Osteoblast (primary cell): ENCODE measurements around the gene GAMT. TPM values are rescaled to one million over a fixed set of nuclear protein-coding genes. Genes with fewer than 3 reads are reported as not detected.

Experiments
- DNase-seq: peaks from one replicate; pipeline ENCODE4 v3.0.0; 2011; ENCODE audit warnings: low spot score, mixed read lengths; ENCODE audit not compliant: insufficient read length; ENCODE audit errors: missing footprints
- H2AFZ ChIP-seq: 2 replicates; pipeline ENCODE4 v1.6.0; 2011; ENCODE audit warnings: mild to moderate bottlenecking, low read length
- H3K27ac ChIP-seq: 2 replicates; pipeline ENCODE4 v1.5.1; 2011; ENCODE audit warnings: mild to moderate bottlenecking, low read depth, low read length, moderate library complexity
- H3K27me3 ChIP-seq: 2 replicates; pipeline ENCODE4 v1.6.0; 2012; ENCODE audit warnings: mild to moderate bottlenecking, control low read depth, inconsistent platforms, low read length, moderate library complexity; ENCODE audit not compliant: insufficient read depth
- H3K36me3 ChIP-seq: 2 replicates; pipeline ENCODE4 v1.5.1; 2011; ENCODE audit warnings: mild to moderate bottlenecking, low read length, control low read depth, moderate library complexity; ENCODE audit not compliant: insufficient read depth
- H3K4me1 ChIP-seq: 2 replicates; pipeline ENCODE4 v1.5.1; 2011; ENCODE audit warnings: mild to moderate bottlenecking, low read length, control low read depth, moderate library complexity; ENCODE audit not compliant: insufficient read depth
- H3K4me2 ChIP-seq: 2 replicates; pipeline ENCODE4 v1.6.0; 2011; ENCODE audit warnings: mild to moderate bottlenecking, low read length; ENCODE audit not compliant: insufficient read depth
- H3K4me3 ChIP-seq: fragments of 200-600 bp; sonication (generic); 3 replicates; pipeline ENCODE4 v1.5.1; 2012; ENCODE audit warnings: mild to moderate bottlenecking, low read length, inconsistent platforms; ENCODE audit not compliant: insufficient read depth
- H3K79me2 ChIP-seq: 2 replicates; pipeline ENCODE4 v1.6.0; 2012; ENCODE audit warnings: mild to moderate bottlenecking, low read length, control low read depth, inconsistent platforms; ENCODE audit not compliant: insufficient read depth
- H3K9me3 ChIP-seq: 2 replicates; pipeline ENCODE4 v1.5.1; 2011; ENCODE audit warnings: low read depth, low read length, control low read depth
- H4K20me1 ChIP-seq: 2 replicates; pipeline ENCODE4 v1.6.0; 2012; ENCODE audit warnings: mild to moderate bottlenecking, low read length, control low read depth; ENCODE audit not compliant: insufficient read depth
- CTCF ChIP-seq: IDR thresholded peaks from 2 replicates; pipeline ENCODE4 v1.5.1; 2011; ENCODE audit warnings: mild to moderate bottlenecking, low read depth, low read length, moderate library complexity; ENCODE audit errors: extremely low read depth
- total RNA-seq: library from RNA; depleted of rRNA; stranded (reverse); fragments of >200 nt; gene quantifications from 2 replicates; pipeline ENCODE4 v1.2.3, GENCODE V29; 2012

Gene GAMT
- total RNA-seq, 1 donor: 25.0 TPM

DNA sequence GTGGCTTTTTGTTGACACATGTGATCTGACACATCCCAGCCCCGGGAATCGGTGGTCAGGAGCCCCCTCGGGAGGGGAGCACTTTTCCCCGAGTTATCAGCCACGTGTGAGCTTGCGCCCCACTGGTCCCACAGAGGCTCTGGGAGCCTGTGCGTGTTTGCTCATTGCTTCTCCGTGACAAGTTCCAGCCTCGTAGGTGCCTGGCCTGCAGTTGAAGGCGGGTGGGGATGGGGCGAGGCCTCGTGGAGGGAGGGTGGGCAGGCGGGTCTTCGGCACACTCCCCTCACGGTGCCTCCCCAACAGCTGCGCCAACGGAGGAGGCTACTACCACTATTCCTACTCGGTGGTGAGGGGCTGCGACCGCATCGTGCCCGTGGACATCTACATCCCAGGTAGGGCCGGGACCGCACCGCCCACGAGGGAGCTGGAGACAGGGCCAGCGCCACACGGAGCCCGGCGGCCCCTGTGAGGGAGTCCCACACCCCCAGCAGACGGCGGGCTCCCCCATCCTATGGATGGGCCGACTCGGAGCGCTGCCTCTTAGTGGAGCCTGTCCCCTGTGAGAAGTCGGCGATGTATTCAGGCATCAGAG, 8.3 kb downstream of the GAMT start:
- no peak for DNase-seq
- H3K4me1 ChIP-seq: no peaks in the 10 kb centered on the region
- peaks cover 23% of the 10 kb centered on the region for H3K36me3 ChIP-seq
- H3K4me3 ChIP-seq: no peak overlapping the region
- H4K20me1 ChIP-seq: peaks cover 9% of the 10 kb centered on the region
- no peak overlapping the region for H3K4me2 ChIP-seq
- no peaks in the 10 kb centered on the region for H3K27me3 ChIP-seq
- TF ChIP-seq CTCF: no peak
- H3K9me3 ChIP-seq: no peaks in the 10 kb centered on the region
- H3K79me2 ChIP-seq: peaks cover 7% of the 10 kb centered on the region
- no peak overlapping the region for H2AFZ ChIP-seq
- no peak overlapping the region for H3K27ac ChIP-seq

GRCh38 chr19:1392407-1392806, 8.9 kb downstream of the GAMT start:
- no peak for TF ChIP-seq CTCF
- no peak for DNase-seq
- H3K27me3 ChIP-seq: no peaks in the 10 kb centered on the region
- no peak overlapping the region for H3K27ac ChIP-seq
- H2AFZ ChIP-seq: no peak overlapping the region
- H3K36me3 ChIP-seq: peaks cover 23% of the 10 kb centered on the region
- H3K79me2 ChIP-seq: peaks cover 9% of the 10 kb centered on the region
- H3K4me1 ChIP-seq: no peaks in the 10 kb centered on the region
- H4K20me1 ChIP-seq: peaks cover 9% of the 10 kb centered on the region
- no peak overlapping the region for H3K4me3 ChIP-seq
- no peak overlapping the region for H3K4me2 ChIP-seq
- H3K9me3 ChIP-seq: no peaks in the 10 kb centered on the region

DNA sequence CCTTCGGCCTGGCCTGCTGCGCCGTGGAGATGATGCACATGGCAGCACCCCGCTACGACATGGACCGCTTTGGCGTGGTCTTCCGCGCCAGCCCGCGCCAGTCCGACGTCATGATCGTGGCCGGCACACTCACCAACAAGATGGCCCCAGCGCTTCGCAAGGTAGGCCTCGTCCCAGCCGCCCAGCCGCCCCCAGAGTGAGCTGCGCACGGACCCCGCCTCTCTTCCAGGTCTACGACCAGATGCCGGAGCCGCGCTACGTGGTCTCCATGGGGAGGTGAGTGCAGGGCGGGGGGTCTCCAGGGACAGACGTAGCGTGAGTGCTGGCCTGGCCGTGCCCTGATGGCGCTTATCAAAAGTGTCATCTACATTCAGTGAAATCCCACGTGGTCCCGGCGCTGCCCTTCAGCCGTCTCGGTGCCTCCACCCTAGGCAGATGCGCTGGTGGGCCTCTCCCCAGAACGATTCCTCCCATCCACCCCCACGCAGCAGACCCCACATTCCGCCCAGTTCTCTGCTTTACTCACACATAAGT, 10.4 kb downstream of the GAMT start:
- DNase-seq: peak; percentile 19
- no peaks in the 10 kb centered on the region for H3K9me3 ChIP-seq
- no peaks in the 10 kb centered on the region for H3K27me3 ChIP-seq
- no peak overlapping the region for H2AFZ ChIP-seq
- H3K4me2 ChIP-seq: no peak overlapping the region
- H4K20me1 ChIP-seq: peaks cover 9% of the 10 kb centered on the region
- peaks cover 19% of the 10 kb centered on the region for H3K79me2 ChIP-seq
- H3K4me1 ChIP-seq: no peaks in the 10 kb centered on the region
- H3K4me3 ChIP-seq: no peak overlapping the region
- TF ChIP-seq CTCF: no peak
- H3K36me3 ChIP-seq: peaks cover 23% of the 10 kb centered on the region
- H3K27ac ChIP-seq: no peak overlapping the region

DNA sequence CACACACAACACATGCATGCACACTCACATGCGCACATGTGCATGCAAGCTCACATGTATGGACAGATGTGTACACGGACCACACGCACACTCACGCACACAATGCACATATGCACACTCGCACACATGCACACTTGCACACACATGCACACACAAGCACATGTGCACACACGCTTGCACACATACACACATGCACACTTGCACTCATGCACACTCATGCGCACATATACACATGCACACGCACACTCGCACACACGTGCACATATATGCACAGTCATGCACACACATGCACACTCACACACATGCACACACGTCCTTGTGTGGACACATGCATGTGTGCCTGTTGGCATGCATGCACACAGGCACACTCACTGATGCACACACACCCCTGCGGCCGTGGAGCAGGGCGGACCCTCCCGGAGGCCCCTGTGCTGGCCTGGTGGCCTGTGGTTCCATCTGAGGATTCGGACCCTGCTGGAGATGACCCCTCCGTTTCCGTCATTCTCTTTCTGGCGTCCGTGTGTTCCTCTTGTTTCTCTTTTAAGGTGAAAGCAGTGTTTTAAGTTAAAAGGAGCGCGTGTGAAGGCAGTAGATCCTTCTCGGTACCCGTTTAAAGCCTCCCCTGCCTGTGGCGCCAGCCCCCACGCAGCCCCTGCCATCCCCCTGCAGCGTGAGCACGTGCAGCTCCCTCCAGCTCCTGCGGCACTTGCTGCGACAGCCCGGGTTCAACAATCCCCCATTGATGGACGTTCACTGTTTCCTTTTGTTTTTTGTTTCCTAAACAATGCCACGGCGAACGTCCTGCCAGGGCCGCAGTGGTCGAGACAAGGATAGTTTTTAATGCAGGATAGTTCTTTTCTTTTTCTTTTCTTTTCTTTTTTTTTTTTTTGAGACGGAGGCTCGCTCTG, 12.1 kb downstream of the GAMT start:
- H2AFZ ChIP-seq: no peak overlapping the region
- H3K9me3 ChIP-seq: no peaks in the 10 kb centered on the region
- H3K36me3 ChIP-seq: peaks cover 23% of the 10 kb centered on the region
- H3K27ac ChIP-seq: no peak overlapping the region
- no peaks in the 10 kb centered on the region for H3K27me3 ChIP-seq
- peaks cover 8% of the 10 kb centered on the region for H3K4me1 ChIP-seq
- no peak overlapping the region for H3K4me2 ChIP-seq
- peaks cover 9% of the 10 kb centered on the region for H4K20me1 ChIP-seq
- peak; percentile 22 for DNase-seq
- no peak for TF ChIP-seq CTCF
- H3K79me2 ChIP-seq: peaks cover 30% of the 10 kb centered on the region
- no peak overlapping the region for H3K4me3 ChIP-seq
